Glutamatergic neuron (in vitro differentiated cells): ENCODE data around the gene NRL. TPM values are rescaled to one million over a fixed set of nuclear protein-coding genes. Genes with fewer than 3 reads are reported as not detected.
A peak's percentile ranks its signal among the peaks of the same experiment; 100 is the strongest.

Source experiments
- DNase-seq: peaks from one replicate; pipeline ENCODE4 v3.0.0; 2022
- H3K27ac Mint-ChIP-seq: one replicate; pipeline ENCODE4 v1.8.0; 2020; ENCODE audit warnings: mild to moderate bottlenecking, mixed read lengths, inconsistent platforms; ENCODE audit not compliant: unreplicated experiment
- H3K27me3 Mint-ChIP-seq: one replicate; pipeline ENCODE4 v1.8.0; 2020; ENCODE audit warnings: mild to moderate bottlenecking, moderate library complexity, mixed read lengths, inconsistent platforms; ENCODE audit not compliant: unreplicated experiment
- H3K36me3 Mint-ChIP-seq: one replicate; pipeline ENCODE4 v1.8.0; 2020; ENCODE audit warnings: mild to moderate bottlenecking, mixed read lengths, inconsistent platforms; ENCODE audit not compliant: unreplicated experiment
- H3K4me1 Mint-ChIP-seq: one replicate; pipeline ENCODE4 v1.8.0; 2020; ENCODE audit warnings: mild to moderate bottlenecking, low read depth, mixed read lengths, inconsistent platforms; ENCODE audit not compliant: unreplicated experiment
- H3K4me3 Mint-ChIP-seq: one replicate; pipeline ENCODE4 v1.8.0; 2020; ENCODE audit warnings: mild to moderate bottlenecking, mixed read lengths, inconsistent platforms; ENCODE audit not compliant: unreplicated experiment
- H3K9me3 Mint-ChIP-seq: one replicate; pipeline ENCODE4 v1.8.0; 2020; ENCODE audit warnings: mild to moderate bottlenecking, moderate library complexity, mixed read lengths, inconsistent platforms; ENCODE audit not compliant: unreplicated experiment
- total RNA-seq: library from RNA; stranded (reverse); fragmentation: NEBNext Ultra II Directional; extraction: Animal tissue kit (Norgen Biotek cat#: 25700); gene quantifications from one replicate; pipeline ENCODE4 v1.2.1, GENCODE V29; 2021; ENCODE audit not compliant: unreplicated experiment
- TF ChIP-seq, protein P1 (sequence below): fragments of 200-600 bp; sonication (generic); IDR thresholded peaks from one replicate; pipeline ENCODE4 v1.5.0; 2021; ENCODE audit not compliant: partially characterized antibody, unreplicated experiment

NRL gene
- total RNA-seq, 1 donor from 2014 or later, result 3.7 TPM

DNA sequence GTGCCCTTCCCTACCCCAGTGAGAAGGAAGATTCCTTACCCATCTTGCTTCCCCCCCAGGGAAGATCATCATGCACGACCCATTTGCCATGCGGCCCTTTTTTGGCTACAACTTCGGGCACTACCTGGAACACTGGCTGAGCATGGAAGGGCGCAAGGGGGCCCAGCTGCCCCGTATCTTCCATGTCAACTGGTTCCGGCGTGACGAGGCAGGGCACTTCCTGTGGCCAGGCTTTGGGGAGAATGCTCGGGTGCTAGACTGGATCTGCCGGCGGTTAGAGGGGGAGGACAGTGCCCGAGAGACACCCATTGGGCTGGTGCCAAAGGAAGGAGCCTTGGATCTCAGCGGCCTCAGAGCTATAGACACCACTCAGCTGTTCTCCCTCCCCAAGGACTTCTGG, 11.3 kb downstream of the NRL start:
- TF ChIP-seq, protein P1, sequence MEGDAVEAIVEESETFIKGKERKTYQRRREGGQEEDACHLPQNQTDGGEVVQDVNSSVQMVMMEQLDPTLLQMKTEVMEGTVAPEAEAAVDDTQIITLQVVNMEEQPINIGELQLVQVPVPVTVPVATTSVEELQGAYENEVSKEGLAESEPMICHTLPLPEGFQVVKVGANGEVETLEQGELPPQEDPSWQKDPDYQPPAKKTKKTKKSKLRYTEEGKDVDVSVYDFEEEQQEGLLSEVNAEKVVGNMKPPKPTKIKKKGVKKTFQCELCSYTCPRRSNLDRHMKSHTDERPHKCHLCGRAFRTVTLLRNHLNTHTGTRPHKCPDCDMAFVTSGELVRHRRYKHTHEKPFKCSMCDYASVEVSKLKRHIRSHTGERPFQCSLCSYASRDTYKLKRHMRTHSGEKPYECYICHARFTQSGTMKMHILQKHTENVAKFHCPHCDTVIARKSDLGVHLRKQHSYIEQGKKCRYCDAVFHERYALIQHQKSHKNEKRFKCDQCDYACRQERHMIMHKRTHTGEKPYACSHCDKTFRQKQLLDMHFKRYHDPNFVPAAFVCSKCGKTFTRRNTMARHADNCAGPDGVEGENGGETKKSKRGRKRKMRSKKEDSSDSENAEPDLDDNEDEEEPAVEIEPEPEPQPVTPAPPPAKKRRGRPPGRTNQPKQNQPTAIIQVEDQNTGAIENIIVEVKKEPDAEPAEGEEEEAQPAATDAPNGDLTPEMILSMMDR, result no peak
- peak overlapping the region; percentile 52 for H3K4me3 Mint-ChIP-seq
- H3K36me3 Mint-ChIP-seq, result peaks cover 16% of the 10 kb centered on the region

DNA sequence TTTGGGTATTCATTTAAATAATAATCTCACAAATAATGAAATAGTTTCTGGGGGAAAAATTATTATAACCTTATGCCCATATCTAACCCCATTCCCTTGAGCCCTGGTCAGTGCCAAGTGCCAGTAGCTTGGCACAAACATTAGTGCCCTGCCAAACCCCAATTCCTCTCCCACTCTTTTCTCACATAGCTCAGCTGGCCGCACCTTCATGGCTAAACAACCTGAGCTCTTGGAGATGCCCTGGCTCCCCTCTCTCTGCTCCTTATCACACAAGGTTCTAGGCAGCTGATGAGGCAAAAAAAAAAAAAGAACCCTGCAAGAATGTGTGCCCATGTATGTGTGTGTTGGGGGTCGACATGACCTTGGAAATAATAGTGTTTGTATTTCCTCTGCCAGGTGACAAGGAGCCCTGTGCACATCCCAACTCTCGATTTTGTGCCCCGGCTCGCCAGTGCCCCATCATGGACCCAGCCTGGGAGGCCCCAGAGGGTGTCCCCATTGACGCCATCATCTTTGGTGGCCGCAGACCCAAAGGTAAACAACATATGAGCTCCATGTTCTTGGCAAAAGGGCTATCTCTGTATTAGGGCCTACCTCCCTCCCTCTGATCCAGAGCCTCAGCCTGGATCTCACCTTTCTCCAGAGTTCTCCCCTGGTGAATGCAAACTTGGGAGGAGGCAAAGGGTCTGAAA, 12.2 kb downstream of the NRL start:
- H3K4me1 Mint-ChIP-seq, result no peaks in the 10 kb centered on the region
- H3K36me3 Mint-ChIP-seq, result peaks cover 16% of the 10 kb centered on the region
- H3K27ac Mint-ChIP-seq, result no peak overlapping the region
- peaks cover 3% of the 10 kb centered on the region for H3K27me3 Mint-ChIP-seq
- peaks cover 2% of the 10 kb centered on the region for H3K9me3 Mint-ChIP-seq
- no peak overlapping the region for H3K4me3 Mint-ChIP-seq
- TF ChIP-seq, protein P1, result no peak
- no peak for DNase-seq

More for the DNA sequence above, 11.3 kb downstream of the NRL start:
- H3K27ac Mint-ChIP-seq, result no peak overlapping the region
- DNase-seq, result no peak
- H3K4me1 Mint-ChIP-seq, result no peaks in the 10 kb centered on the region
- H3K9me3 Mint-ChIP-seq, result peaks cover 2% of the 10 kb centered on the region
- H3K27me3 Mint-ChIP-seq, result peaks cover 3% of the 10 kb centered on the region

DNA sequence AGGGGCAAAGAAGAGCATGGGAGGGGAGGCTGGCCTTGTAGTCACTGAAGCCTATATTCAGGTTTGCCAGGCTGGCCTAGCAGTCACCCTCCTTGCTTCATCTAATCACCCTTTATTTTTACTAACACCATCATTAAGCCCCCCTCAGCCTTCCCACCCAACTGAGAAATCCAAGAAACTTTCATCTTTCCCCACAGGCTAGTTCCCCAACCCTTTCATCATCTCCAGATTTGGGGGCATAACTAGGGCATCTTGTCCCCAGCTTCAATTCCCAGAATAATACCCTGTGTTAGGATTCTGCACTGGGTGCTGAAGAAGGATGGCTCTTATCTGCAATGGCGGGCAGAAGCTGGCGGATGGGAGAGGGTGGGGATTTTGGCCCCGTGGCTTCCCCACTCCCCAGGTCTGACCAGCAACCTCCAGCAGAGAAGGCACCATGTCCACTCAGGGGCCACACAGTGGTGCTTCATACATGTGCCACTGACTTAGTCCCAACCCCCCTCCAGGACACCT, 13.7 kb downstream of the NRL start:
- peaks cover 16% of the 10 kb centered on the region for H3K36me3 Mint-ChIP-seq

DNA sequence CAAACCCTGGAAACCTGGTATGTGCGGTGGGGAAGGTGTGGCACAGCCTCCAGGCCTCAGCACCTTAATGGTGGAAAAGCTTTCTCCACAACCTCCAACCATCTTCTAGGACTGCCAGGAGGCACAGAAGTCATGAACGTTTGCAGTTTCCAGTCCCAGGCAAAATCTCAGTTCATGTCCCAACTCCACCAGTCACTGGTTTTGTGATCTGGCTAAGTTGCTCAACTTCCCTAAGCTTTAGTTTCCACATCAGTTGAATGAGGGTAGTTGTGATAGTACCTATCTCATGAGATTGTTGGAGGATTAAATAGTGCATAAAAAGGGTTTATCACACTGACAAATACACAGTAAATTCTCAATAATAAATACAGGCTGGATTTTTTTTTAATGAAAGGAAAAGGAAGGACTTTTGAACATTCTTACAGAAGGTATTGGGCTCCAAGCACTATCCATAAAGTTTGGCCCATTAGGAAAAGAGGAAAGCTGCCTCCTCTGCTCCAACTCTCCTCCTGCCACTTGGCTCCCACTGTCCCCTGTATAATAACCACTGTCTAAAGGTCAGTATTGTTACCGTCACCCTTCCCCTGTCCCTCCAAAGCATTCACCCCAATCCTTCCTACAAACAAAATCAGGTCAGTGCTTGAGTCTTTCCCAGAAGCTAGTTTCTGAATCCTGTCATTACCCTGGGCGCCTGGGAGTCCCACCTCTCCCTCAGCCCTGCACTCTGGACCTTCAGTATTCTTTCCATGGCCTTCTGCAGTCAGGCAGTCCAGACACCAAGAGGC, 14.4 kb downstream of the NRL start:
- H3K4me1 Mint-ChIP-seq, result peaks cover 9% of the 10 kb centered on the region
- no peak overlapping the region for H3K27ac Mint-ChIP-seq
- peaks cover 4% of the 10 kb centered on the region for H3K27me3 Mint-ChIP-seq
- H3K4me3 Mint-ChIP-seq, result peak overlapping the region; percentile 20
- no peak for DNase-seq
- H3K9me3 Mint-ChIP-seq, result peaks cover 5% of the 10 kb centered on the region
- TF ChIP-seq, protein P1, result no peak
- peaks cover 16% of the 10 kb centered on the region for H3K36me3 Mint-ChIP-seq

More for the DNA sequence above, 13.7 kb downstream of the NRL start:
- Mint-ChIP-seq H3K9me3 (peaks cover 2% of the 10 kb centered on the region), H3K27me3 (peaks cover 3% of the 10 kb centered on the region), H3K4me1 (peaks cover 4% of the 10 kb centered on the region), H3K27ac (no peak overlapping the region), H3K4me3 (peak overlapping the region; percentile 20)
- no peak for DNase-seq
- TF ChIP-seq, protein P1, result no peak
